NCI-H748 (cell line): ENCODE data around the gene ANO3.
"Not testable (repeated sequence)": the region's sequence is repeated elsewhere in the genome, so short reads cannot be mapped to it uniquely, and the experiment has no call there.

Source experiments
- DNase-seq: peaks from one replicate; lab custom pipeline; 2025; ENCODE audit not compliant: unreplicated experiment; lab: John Stamatoyannopoulos, UW

Gene ANO3

GRCh38 chr11:26331911-26332571 is at the start of gene ANO3:
TSS of gene ANO3 (plus strand) at chr11:26332130. CDS start at chr11:26332276, 146 bp downstream.
- peak; percentile 96 for DNase-seq

DNA sequence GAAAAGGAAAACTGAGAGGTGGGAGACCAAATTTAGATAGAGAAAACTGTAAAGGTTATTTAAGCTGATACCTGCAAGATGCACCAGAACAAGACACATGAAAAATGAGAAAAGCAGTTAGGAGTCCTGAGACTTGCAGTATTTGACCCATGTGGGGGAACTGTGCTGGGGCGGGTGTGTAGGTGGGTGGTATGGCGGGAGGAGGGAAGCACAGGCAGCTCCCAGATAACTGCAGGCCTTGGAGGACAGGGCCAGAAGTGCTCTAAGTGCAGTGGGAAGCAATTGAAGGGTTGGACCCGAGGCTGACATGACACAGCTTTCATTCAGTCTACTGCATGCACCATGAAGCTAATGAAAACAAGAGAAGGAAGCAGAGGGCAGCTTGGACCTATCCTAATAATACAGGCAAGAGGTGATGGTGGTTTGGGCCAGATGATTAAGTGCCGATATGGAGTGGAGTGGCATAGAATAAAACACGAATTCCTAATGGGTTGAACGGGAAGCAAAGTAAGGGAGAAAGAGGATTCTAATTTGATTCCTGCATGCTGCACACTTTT is 48.0 kb upstream of the ANO3 start:
- no peak for DNase-seq

DNA sequence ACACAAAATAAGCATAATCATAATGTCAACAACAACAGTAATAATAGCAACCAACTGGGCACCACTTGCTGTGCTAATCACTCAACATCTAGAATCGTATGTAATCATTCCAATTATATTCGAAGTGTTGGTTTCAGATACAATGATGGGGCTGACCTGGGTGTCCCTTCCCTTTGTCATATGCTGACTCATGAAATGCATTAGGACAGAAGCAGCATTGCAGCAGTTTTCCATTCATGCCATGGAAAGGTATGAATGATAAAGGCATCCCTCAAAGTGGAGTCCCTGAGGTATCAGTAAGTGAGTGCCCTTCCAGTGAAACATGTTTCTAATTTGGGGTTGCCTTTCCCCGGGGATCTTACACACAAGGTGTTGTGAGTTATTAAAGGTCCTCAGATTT is 46.3 kb upstream of the ANO3 start:
- no peak for DNase-seq

DNA sequence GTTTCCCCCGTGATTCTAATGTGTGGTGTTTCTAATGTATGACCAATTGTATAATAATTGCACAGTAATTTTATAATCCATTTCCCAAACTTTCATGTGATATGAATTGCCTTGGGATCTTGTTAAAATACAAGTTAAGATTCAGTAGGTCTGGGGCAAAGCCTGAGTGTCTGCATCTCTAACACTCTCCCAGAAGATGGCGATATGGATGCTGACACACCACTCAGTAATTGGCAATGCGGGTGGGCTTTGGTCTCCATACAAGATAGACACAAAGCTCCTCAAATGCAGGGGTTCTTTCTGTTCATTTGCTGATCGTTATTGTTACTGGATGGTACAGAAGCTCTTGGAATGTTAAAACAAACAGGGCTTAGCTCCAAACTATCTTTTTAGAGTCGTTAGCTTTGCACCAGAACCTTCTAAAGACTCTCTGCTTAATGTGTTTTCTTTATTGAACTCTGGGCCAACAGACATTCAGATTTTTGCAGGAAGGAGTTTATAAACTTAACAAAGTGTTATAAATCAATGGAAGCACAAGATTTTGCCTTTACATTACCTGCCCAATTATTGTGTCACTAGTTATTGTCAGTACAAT is 45.4 kb upstream of the ANO3 start:
- peak; percentile 36 for DNase-seq

DNA sequence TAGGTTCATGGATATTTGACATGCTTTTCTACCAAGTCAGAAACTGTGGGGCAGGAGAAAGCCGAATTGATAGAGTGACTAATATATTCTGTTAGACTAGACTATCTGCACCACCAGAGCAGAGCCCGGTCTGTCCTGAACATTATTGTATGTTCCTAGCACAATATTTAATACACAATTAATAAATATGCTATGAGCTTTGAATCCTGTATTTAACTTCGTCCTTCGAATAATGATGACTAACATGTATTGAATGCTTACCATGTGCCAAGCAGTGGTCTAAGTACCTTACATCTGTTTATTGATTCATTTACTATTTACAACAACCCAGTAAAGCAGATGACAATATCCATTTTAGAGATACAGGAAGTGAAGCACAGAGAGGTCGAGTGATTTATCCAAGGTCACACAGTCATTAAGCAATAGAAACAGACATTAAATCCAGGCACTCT is 44.8 kb upstream of the ANO3 start:
- DNase-seq = no peak

- peak; percentile 76 for DNase-seq
These were observed 34.5 kb upstream of the ANO3 start for GRCh38 chr11:26297189-26297975.

- DNase-seq = not testable (repeated sequence)
These were observed 15.6 kb upstream of the ANO3 start for GRCh38 chr11:26316372-26316771.

- DNase-seq = no peak
These were observed 12.0 kb upstream of the ANO3 start for GRCh38 chr11:26319906-26320305.

- DNase-seq = no peak
These were observed 10.4 kb upstream of the ANO3 start for GRCh38 chr11:26321516-26321915.

DNA sequence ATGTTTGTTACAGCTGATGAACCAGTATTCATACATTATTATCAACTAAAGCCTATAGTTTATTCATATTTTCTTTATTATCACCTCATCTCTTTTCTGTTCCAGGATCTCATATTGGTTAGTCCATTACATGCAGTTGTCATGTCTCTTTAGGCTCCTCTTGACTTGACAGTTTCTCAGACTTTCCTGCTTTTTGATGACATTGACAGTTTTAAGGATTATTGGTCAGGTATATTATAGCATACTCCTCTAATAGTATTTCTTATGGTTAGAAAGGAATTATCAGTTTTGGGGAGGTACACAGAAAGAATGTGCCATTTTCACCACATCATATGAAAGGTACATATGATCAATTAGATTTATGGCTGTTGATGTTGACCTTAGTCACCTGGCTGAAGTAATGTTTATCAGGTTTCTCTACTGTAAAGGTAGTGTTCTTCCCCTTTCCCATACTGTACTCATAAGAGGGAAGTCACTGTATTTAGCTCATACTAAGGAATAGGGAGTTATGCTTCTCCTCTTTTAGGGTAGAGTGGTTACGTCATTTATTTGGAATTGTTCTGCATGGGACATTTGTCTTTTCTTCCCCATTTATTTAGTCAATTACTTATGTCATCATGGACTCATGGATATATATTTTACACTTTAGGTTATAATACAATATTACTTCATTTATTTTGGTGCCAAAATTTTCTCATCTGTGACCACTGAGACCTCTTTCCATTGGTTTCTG is 9.4 kb upstream of the ANO3 start:
- no peak for DNase-seq

GRCh38 chr11:26323837-26324236 is 8.1 kb upstream of the ANO3 start:
- DNase-seq = no peak

DNA sequence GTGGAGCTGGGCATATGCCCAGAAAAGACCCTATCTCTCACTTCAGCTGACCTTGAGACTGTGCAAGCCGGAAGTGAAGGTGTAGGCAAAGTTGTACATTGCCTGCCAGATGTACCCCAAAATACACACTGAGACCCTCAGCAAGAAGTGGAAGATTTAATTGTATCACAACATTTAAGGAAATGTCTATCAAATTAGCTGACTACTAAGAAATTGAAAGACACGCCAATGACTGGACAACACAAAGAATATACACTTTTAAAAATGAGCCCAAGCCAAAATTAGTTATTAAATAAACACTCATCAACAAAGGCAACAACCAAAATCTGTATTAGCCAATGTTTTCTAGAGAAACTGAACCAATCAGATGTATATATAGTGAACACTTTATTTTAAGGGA is 7.7 kb upstream of the ANO3 start:
- no peak for DNase-seq

- DNase-seq = no peak
These were observed 5.0 kb upstream of the ANO3 start for GRCh38 chr11:26326793-26327400.

GRCh38 chr11:26329206-26329605 is 2.7 kb upstream of the ANO3 start:
- DNase-seq = no peak

DNA sequence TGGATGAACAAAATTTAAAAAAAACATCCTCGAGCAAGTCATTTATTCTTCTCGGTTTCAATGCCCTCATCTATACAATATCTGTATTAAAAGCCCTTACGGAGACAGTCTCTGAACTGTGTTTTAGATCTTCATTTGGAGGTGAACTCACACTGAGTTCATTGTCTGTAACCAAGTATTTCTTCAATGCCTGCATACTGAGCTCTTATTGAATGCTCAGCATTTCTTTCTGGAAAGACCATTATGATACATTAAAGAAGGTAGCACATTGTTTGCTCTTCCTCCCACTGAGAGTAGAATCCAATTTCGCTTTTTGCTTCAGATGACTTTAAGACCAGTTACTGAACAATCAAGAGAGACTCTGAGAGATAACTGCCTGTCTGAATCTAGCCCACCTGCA is 1.7 kb upstream of the ANO3 start:
- no peak for DNase-seq

- DNase-seq = no peak
These were observed 614 bp downstream of the ANO3 start for GRCh38 chr11:26332572-26332915.

- DNase-seq = no peak
These were observed 2.0 kb downstream of the ANO3 start for GRCh38 chr11:26333906-26334305.

DNA sequence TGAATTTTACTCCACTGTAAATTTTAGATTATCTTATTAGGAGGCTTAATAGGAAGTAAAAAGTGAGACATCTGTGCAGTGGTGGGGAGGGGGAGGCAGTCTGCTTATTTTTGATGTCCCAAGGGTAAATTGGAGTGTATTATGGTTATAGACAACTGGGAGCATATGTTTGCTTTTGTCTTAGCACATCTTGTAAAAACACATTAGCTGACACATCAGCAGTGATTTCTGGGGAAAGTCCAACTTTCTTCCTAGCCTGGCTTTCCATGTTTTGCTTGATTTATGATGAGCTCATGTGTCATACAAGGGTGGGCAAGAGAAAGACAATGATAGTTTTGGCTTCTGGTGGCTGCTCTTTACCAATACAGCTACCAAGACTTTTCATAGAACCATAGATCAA is 4.0 kb downstream of the ANO3 start:
- no peak for DNase-seq

GRCh38 chr11:26344647-26345046 is 12.7 kb downstream of the ANO3 start:
- DNase-seq = no peak

GRCh38 chr11:26348776-26349175 is 16.8 kb downstream of the ANO3 start:
- DNase-seq = no peak

GRCh38 chr11:26350002-26350401 is 18.1 kb downstream of the ANO3 start:
- peak; percentile 23 for DNase-seq
